ENCODE data around the gene FNBP1.

DNA sequence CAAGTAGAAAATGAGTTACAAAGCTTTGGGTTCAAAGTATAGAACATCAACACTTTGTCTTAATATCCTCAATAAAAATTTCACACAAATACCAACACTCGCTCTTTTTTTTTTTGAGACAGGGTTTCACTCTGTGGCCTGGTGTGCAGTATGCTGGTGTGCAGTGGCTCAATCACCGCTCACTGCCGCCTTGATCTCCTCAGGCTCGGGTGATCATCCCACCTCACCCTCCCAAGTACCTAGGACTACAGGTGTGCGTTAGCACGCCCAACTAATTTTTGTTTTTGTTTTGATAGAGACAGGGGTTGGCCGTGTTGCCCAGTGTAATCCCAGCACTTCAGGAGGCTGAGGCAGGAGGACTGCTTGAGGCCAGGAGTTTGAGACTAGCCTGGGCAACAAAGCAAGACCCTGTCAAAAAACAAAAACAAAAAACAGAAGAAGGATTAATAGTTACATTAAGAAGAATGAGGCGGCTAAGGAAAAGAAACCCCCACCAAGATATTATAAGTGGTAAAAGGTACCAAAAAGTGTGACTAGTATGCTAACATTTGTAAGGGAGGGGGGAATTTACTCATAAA is 20.3 kb downstream of the FNBP1 start:
- TF ChIP-seq CTCF (IDR thresholded peaks at IDR 0.05) = no peak
- TF ChIP-seq POLR2A (IDR thresholded peaks at IDR 0.05) = no peak
- no peak for TF ChIP-seq POLR2AphosphoS5 (IDR thresholded peaks at IDR 0.05)
- no peak for TF ChIP-seq EP300 (IDR thresholded peaks at IDR 0.05)
